22Rv1 (cell line): ENCODE results near the gene BRME1.
A peak's percentile ranks its signal among the peaks of the same experiment; 100 is the strongest.
"Not testable (repeated sequence)": the region's sequence is repeated elsewhere in the genome, so short reads cannot be mapped to it uniquely, and the experiment has no call there.

ENCODE experiments used
- H3K27ac ChIP-seq: fragments of 450-650 bp; 2 replicates; pipeline ENCODE4 v1.5.1; 2017
- CTCF ChIP-seq: fragments of 450-650 bp; IDR thresholded peaks from 2 replicates; pipeline ENCODE4 v1.5.1; 2017; ENCODE audit warnings: mild to moderate bottlenecking
- ZFX ChIP-seq: fragments of 450-650 bp; IDR thresholded peaks from 2 replicates; pipeline ENCODE4 v1.6.1; 2017; ENCODE audit warnings: antibody characterized with exemption, borderline replicate concordance

Gene BRME1

DNA sequence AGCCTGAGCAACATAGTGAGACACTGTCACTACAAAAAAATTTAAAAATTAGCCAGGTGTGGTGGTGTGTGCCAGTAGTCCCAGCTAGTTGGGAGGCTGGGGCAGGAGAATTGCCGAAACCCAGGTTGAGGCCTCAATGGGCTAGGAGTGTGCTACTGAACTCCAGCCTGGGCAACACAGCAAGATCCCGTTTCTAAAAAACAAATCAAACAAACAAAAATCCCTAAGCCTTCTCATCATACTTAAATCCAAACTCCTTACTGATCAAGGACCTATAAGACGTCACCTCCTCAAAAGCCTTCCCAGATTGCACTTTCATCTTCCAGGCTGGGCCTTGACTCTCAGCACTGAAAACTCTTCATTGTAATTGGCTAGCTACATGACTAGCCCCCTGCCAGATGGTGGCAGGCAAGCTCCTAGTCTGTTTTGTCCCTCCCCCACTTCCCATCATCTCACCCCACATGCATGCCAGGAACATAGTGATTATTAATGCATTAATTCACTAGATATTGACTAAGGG, 46.5 kb downstream of the BRME1 start:
- TF ChIP-seq CTCF (0 out of 2 replicates have a peak, but pooled peaks have one; percentile 5), ZFX (no peak)
- no peak overlapping the region for H3K27ac ChIP-seq

- peak overlapping the region; percentile 80; the same call in 1 of the 2 replicates for H3K27ac ChIP-seq
- TF ChIP-seq ZFX (no peak), CTCF (no peak)
Observed at GRCh38 chr19:13856497-13856896, 49.4 kb downstream of the BRME1 start.

GRCh38 chr19:13852171-13852707, 53.7 kb downstream of the BRME1 start:
- not testable (repeated sequence) for H3K27ac ChIP-seq

DNA sequence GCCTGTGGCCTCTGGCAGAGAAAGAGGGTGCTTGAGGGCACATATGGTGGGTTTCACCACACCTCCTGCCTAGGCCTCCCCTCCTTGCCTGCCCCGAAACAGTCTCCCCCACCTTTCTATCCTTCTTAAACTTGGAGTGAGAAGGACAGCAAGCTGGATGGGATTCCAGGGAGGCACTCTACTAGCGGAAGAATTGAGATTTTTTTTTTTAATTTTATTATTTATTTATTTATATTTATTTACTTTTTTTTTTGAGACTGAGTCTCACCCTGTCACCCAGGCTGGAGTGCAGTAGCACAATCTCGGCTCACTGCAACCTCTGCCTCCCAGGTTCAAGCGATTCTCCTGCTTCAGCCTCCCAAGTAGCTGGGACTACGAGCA, 54.2 kb downstream of the BRME1 start:
- H3K27ac ChIP-seq, result peak overlapping the region; percentile 98

DNA sequence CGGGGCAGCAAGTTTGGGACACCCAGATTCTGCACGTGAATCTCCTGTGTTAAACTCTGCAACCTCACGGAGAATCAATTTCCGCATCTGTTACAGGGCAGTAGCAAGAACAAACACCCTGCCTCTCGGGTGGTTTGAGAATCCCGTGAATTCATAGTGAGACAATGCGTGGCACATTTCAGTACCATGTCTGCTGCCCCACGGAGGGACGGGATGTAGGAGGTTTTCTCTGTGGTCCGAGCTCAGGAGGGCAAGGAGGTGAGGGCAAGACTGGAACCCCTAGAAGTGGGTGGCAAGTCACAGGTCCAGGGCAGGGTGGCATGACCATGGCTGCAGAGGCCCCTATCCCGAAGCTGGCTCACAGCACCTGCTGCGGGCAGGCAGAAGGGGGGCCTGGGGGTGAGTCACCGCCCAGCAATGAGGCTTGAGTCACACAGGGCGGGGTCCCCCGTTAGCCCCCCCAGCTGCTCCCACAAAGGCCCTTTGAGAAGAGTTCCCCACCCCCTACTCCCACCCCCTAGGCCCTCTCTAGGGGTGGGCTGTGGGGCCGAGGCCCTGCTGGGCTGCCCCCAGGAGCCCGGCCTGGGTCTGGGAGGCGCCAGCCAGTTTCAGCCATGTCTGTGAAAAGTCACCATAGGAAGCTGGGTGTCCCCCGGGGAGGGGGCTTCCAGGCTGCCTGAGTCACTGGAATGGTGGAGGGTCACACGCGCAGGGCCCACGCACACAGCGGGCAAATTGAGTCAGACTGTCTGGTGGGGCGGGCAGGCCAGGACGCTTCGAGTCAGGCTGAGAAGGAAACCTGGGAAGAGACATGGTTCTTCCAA, 54.8 kb downstream of the BRME1 start:
- peak overlapping the region; percentile 98 for H3K27ac ChIP-seq
- TF ChIP-seq CTCF (no peak), ZFX (no peak)

DNA sequence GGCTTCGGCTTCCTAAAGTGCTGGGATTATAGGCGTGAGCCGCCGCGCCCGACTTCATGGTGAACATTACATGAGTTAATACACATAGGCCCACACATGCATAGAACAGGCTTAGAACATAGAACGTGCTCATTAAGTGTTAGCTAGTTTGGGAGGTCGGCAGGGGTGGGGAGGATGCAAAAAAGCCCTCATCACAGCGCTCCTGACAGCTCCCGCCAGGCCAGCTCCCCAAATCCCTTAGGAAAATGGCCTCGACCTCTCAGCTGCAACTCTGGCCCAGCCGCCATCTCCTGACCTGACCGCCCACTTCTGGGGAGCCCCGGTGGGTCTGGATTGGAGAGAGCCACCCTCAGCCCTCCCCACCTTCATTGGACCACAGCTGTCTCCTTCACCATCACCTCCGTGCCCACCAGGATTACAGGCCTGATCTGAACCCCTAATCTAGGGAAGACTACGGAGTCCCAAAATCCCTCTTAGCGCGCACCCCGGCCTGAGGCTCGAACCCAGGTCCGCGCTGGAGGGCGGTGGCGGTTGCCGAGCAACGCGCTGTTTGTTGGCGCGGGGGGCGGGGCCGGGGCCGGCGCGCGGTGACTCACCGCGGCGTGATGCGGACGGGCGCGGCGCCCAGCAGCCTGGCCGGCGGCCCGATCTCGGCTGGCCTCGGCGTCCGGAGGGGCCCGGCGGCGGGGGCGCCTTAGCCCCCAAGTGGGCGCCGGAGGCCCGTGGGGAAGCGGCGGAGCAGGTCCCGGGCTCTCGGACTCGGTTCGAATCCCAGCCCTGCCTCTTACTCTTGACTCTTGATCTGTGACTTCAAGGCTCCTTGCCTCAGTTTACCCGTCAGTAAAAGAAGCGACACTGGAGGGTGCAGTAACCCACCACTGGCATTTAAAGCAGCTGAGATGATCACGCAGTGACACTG, 55.7 kb downstream of the BRME1 start:
- TF ChIP-seq CTCF (no peak), ZFX (no peak)

DNA sequence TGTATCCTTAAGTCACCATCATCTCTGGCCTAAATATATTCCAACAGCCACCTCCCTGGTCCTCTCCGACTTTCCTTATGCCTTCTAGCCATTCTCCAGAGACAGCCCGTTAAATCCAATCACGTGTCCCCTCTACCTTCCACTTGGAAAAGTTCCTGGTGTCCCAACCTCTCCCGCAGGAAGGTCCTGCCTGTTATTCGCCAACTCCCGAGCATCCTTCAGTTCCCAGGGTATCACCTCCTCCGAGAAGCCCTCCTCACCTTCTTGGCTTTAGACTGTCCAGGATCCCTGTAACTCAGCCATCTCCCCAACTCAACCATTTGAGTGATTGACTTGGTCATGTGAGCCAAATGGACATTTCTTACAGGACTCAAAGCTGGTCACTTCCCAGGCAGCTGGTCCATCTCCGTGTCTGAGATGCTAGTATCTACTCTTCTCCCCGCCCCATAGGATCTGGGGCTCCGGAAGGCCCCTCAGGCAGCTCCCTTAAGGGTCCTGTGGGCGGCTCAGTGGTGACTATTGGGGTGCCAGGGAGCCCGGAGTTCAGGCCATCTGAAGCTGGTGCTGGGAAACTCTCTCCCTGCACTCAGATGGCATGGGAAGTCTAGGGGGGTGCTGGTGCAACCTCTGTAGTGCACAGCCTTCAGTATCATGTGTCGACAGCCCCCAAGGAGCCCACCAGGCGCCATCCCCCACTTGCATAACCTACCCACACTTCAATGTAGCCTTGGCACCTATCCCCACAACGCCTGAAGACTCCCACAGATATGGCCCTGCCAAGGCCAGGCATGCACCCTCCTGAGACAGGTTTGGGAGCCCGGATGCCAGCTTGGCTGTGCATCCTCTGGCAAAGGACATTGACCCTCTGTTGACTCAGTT, 56.9 kb downstream of the BRME1 start:
- peak overlapping the region; percentile 98 for H3K27ac ChIP-seq
- TF ChIP-seq ZFX (no peak), CTCF (no peak)

More for the DNA sequence above, 55.7 kb downstream of the BRME1 start:
- peak overlapping the region; percentile 98 for H3K27ac ChIP-seq
